ENCODE data around the gene FBXO45.
A peak's percentile ranks its signal among the peaks of the same experiment; 100 is the strongest.
"Not testable (repeated sequence)": the region's sequence is repeated elsewhere in the genome, so short reads cannot be mapped to it uniquely, and the experiment has no call there.

Gene FBXO45

GRCh38 chr3:196619627-196620026 lies 51.2 kb downstream of the FBXO45 start:
- H3K14ac ChIP-seq (ENCODE audit: low read length); H3K23ac ChIP-seq (ENCODE audit: low read length); H3K4me1 ChIP-seq (ENCODE audit: control insufficient read depth in 1 of 2, insufficient read depth in 2 of 2, low read length in 2 of 2); H3K79me2 ChIP-seq (ENCODE audit: control insufficient read depth, insufficient read depth, low read length, poor library complexity); H3K79me1 ChIP-seq (ENCODE audit: low read length); H2AFZ ChIP-seq (ENCODE audit: insufficient read depth, low read length, poor library complexity); H2AK5ac ChIP-seq (ENCODE audit: low read length); DNase-seq; H2BK5ac ChIP-seq (ENCODE audit: low read depth, low read length, poor library complexity); H3K36me3 ChIP-seq (ENCODE audit: control insufficient read depth in 1 of 2, insufficient read depth in 2 of 2, low read length in 2 of 2); H4K91ac ChIP-seq (ENCODE audit: low read depth, low read length); H3K9ac ChIP-seq (ENCODE audit: low read length); H3K27me3 ChIP-seq (ENCODE audit: insufficient read depth, low read length); H3K9me3 ChIP-seq (ENCODE audit: insufficient read depth, low read depth, low read length); H3K4me3 ChIP-seq (ENCODE audit: low read depth, low read length); H3K18ac ChIP-seq (ENCODE audit: low read length); H3K4ac ChIP-seq (ENCODE audit: low read depth, low read length); H2BK12ac ChIP-seq (ENCODE audit: low read length); H4K8ac ChIP-seq (ENCODE audit: low read depth, low read length); H2BK120ac ChIP-seq (ENCODE audit: insufficient read depth, low read length, poor library complexity); H4K12ac ChIP-seq (ENCODE audit: low read depth, low read length); H3K27ac ChIP-seq (ENCODE audit: low read depth, low read length); H3K4me2 ChIP-seq (ENCODE audit: low read length): not testable (repeated sequence)
- no CpG with 5 or more reads among the region's 5 CpGs for WGBS (ENCODE audit: extremely low coverage, insufficient coverage, insufficient read length)

DNA sequence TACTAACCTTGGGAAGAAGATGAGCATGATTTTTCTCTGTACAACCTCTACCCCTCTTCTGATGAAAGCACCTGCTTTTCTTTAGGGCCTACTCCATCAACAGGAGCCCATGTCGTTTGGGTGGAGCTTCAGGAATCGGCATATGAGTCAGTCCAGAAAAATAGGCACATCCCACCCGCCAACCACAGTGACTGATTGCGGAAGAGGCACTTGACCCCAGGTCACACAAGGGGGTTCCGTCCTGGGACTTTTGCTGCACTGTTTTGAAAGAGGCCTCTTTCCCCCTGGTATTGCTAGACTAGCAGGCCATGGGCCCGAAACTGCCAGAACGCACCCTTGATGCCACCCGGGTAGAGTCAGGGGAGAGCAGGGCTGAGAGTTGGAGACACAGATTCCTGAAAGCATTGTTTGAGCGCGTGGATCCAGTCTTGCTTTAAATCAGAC lies 51.7 kb downstream of the FBXO45 start:
- Histone ChIP-seq H3K27me3 (ENCODE audit: insufficient read depth, low read length) (no peaks in the 10 kb centered on the region), H3K4ac (ENCODE audit: low read depth, low read length) (no peak overlapping the region), H4K91ac (ENCODE audit: low read depth, low read length) (no peak overlapping the region), H4K8ac (ENCODE audit: low read depth, low read length) (no peak overlapping the region), H2BK120ac (ENCODE audit: insufficient read depth, low read length, poor library complexity) (no peak overlapping the region), H2BK12ac (ENCODE audit: low read length) (no peak overlapping the region), H3K9me3 (ENCODE audit: insufficient read depth, low read depth, low read length) (no peaks in the 10 kb centered on the region), H3K18ac (ENCODE audit: low read length) (no peak overlapping the region), H3K4me3 (ENCODE audit: low read depth, low read length) (no peak overlapping the region), H3K36me3 (ENCODE audit: control insufficient read depth in 1 of 2, insufficient read depth in 2 of 2, low read length in 2 of 2) (no peaks in the 10 kb centered on the region), H3K79me2 (ENCODE audit: control insufficient read depth, insufficient read depth, low read length, poor library complexity) (no peaks in the 10 kb centered on the region), H3K4me2 (ENCODE audit: low read length) (no peak overlapping the region), H2BK5ac (ENCODE audit: low read depth, low read length, poor library complexity) (no peak overlapping the region), H3K4me1 (ENCODE audit: control insufficient read depth in 1 of 2, insufficient read depth in 2 of 2, low read length in 2 of 2) (no peaks in the 10 kb centered on the region), H3K14ac (ENCODE audit: low read length) (no peak overlapping the region), H3K27ac (ENCODE audit: low read depth, low read length) (no peak overlapping the region), H4K12ac (ENCODE audit: low read depth, low read length) (no peak overlapping the region), H2AFZ (ENCODE audit: insufficient read depth, low read length, poor library complexity) (no peak overlapping the region), H3K79me1 (ENCODE audit: low read length) (no peaks in the 10 kb centered on the region), H2AK5ac (ENCODE audit: low read length) (no peak overlapping the region), H3K9ac (ENCODE audit: low read length) (no peak overlapping the region), H3K23ac (ENCODE audit: low read length) (no peak overlapping the region)
- no CpG with 5 or more reads among the region's 10 CpGs for WGBS (ENCODE audit: extremely low coverage, insufficient coverage, insufficient read length)
- peak in 1 of 2 donors; percentile 28 for DNase-seq

- H4K8ac ChIP-seq (ENCODE audit: low read depth, low read length): no peak overlapping the region
- no peak for DNase-seq
- no peak overlapping the region for H2BK120ac ChIP-seq (ENCODE audit: insufficient read depth, low read length, poor library complexity)
- H3K4ac ChIP-seq (ENCODE audit: low read depth, low read length): no peak overlapping the region
- no peak overlapping the region for H3K4me3 ChIP-seq (ENCODE audit: low read depth, low read length)
- no peak overlapping the region for H3K4me2 ChIP-seq (ENCODE audit: low read length)
- H2BK12ac ChIP-seq (ENCODE audit: low read length): no peak overlapping the region
- H2BK5ac ChIP-seq (ENCODE audit: low read depth, low read length, poor library complexity): no peak overlapping the region
- H2AK5ac ChIP-seq (ENCODE audit: low read length): no peak overlapping the region
- no peak overlapping the region for H3K9ac ChIP-seq (ENCODE audit: low read length)
- no peak overlapping the region for H2AFZ ChIP-seq (ENCODE audit: insufficient read depth, low read length, poor library complexity)
- no peak overlapping the region for H3K27ac ChIP-seq (ENCODE audit: low read depth, low read length)
- H4K91ac ChIP-seq (ENCODE audit: low read depth, low read length): no peak overlapping the region
- H3K4me1 ChIP-seq (ENCODE audit: control insufficient read depth in 1 of 2, insufficient read depth in 2 of 2, low read length in 2 of 2): no peaks in the 10 kb centered on the region
- no peak overlapping the region for H3K14ac ChIP-seq (ENCODE audit: low read length)
- no peaks in the 10 kb centered on the region for H3K79me2 ChIP-seq (ENCODE audit: control insufficient read depth, insufficient read depth, low read length, poor library complexity)
- no peak overlapping the region for H3K18ac ChIP-seq (ENCODE audit: low read length)
- no peak overlapping the region for H3K23ac ChIP-seq (ENCODE audit: low read length)
- no peaks in the 10 kb centered on the region for H3K36me3 ChIP-seq (ENCODE audit: control insufficient read depth in 1 of 2, insufficient read depth in 2 of 2, low read length in 2 of 2)
- H3K27me3 ChIP-seq (ENCODE audit: insufficient read depth, low read length): no peaks in the 10 kb centered on the region
- no peaks in the 10 kb centered on the region for H3K79me1 ChIP-seq (ENCODE audit: low read length)
- H3K9me3 ChIP-seq (ENCODE audit: insufficient read depth, low read depth, low read length): no peaks in the 10 kb centered on the region
- H4K12ac ChIP-seq (ENCODE audit: low read depth, low read length): no peak overlapping the region
- no CpG with 5 or more reads among the region's 2 CpGs for WGBS (ENCODE audit: extremely low coverage, insufficient coverage, insufficient read length)
Measured at GRCh38 chr3:196620684-196621083, 52.2 kb downstream of the FBXO45 start.

DNA sequence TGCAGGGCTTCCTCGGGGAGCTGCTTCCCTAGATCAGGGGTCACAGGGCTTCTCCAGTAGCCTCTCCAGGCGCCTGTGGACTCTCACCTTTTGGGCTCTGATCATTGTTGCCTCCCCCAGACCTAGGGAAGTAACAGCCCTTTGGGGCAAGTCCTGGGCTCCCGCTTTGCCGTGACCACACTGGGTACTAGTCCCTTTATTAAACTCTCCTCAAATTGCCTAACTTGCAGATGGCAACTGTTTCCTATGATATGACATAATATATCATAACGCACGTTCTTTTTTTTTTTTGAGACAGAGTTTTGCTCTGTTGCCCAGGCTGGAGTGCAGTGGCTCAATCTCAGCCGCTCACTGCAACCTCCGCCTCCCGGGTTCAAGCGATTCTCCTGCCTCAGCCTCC lies 53.2 kb downstream of the FBXO45 start:
- Histone ChIP-seq H4K8ac (ENCODE audit: low read depth, low read length) (no peak overlapping the region), H3K18ac (ENCODE audit: low read length) (no peak overlapping the region), H3K4me3 (ENCODE audit: low read depth, low read length) (no peak overlapping the region), H3K9me3 (ENCODE audit: insufficient read depth, low read depth, low read length) (no peaks in the 10 kb centered on the region), H2AK5ac (ENCODE audit: low read length) (no peak overlapping the region), H3K14ac (ENCODE audit: low read length) (no peak overlapping the region), H2BK5ac (ENCODE audit: low read depth, low read length, poor library complexity) (no peak overlapping the region), H3K27ac (ENCODE audit: low read depth, low read length) (no peak overlapping the region), H3K79me2 (ENCODE audit: control insufficient read depth, insufficient read depth, low read length, poor library complexity) (no peaks in the 10 kb centered on the region), H3K36me3 (ENCODE audit: control insufficient read depth in 1 of 2, insufficient read depth in 2 of 2, low read length in 2 of 2) (no peaks in the 10 kb centered on the region), H3K4me2 (ENCODE audit: low read length) (no peak overlapping the region), H4K12ac (ENCODE audit: low read depth, low read length) (no peak overlapping the region), H2AFZ (ENCODE audit: insufficient read depth, low read length, poor library complexity) (no peak overlapping the region), H2BK120ac (ENCODE audit: insufficient read depth, low read length, poor library complexity) (no peak overlapping the region), H3K4ac (ENCODE audit: low read depth, low read length) (no peak overlapping the region), H3K9ac (ENCODE audit: low read length) (no peak overlapping the region), H2BK12ac (ENCODE audit: low read length) (no peak overlapping the region), H3K27me3 (ENCODE audit: insufficient read depth, low read length) (no peaks in the 10 kb centered on the region), H4K91ac (ENCODE audit: low read depth, low read length) (no peak overlapping the region), H3K23ac (ENCODE audit: low read length) (no peak overlapping the region), H3K79me1 (ENCODE audit: low read length) (no peaks in the 10 kb centered on the region), H3K4me1 (ENCODE audit: control insufficient read depth in 1 of 2, insufficient read depth in 2 of 2, low read length in 2 of 2) (no peaks in the 10 kb centered on the region)
- no peak for DNase-seq
- WGBS (ENCODE audit: extremely low coverage, insufficient coverage, insufficient read length): no CpG with 5 or more reads among the region's 10 CpGs
